Amygdala (tissue), 56 donors: ENCODE results near the gene SESN1.
"Not testable (repeated sequence)": the region's sequence is repeated elsewhere in the genome, so short reads cannot be mapped to it uniquely, and the experiment has no call there.

Experiments
- DNase-seq, 56 donors: peaks; one replicate each; lab custom pipeline; 2025; lab: John Stamatoyannopoulos, UW

SESN1 gene

GRCh38 chr6:109094416-109095035 is at the start of gene SESN1:
Gene SESN1, minus strand, starts transcription at chr6:109094846. Its CDS starts 773 bp downstream, at chr6:109094073.
- DNase-seq: peak in 55 of 56 donors; percentile 50 to 95 (median 84)

- no peak for DNase-seq
These were observed 48.5 kb upstream of the SESN1 start for GRCh38 chr6:109143191-109143590.

GRCh38 chr6:109142067-109142466 is 47.4 kb upstream of the SESN1 start:
- DNase-seq: not testable (repeated sequence)

GRCh38 chr6:109139109-109139508 is 44.5 kb upstream of the SESN1 start:
- DNase-seq: no peak

- DNase-seq: not testable (repeated sequence)
These were observed 41.9 kb upstream of the SESN1 start for GRCh38 chr6:109136530-109136929.

GRCh38 chr6:109136039-109136438 is 41.4 kb upstream of the SESN1 start:
- not testable (repeated sequence) for DNase-seq

- DNase-seq: not testable (repeated sequence)
These were observed 41.0 kb upstream of the SESN1 start for GRCh38 chr6:109135600-109135999.

GRCh38 chr6:109130065-109130464 is 35.4 kb upstream of the SESN1 start:
- DNase-seq: no peak

- DNase-seq: no peak
These were observed 30.9 kb upstream of the SESN1 start for GRCh38 chr6:109125504-109125903.

- no peak for DNase-seq
These were observed 29.6 kb upstream of the SESN1 start for GRCh38 chr6:109124219-109124618.

GRCh38 chr6:109121411-109121810 is 26.8 kb upstream of the SESN1 start:
- no peak for DNase-seq

GRCh38 chr6:109118871-109119354 is 24.3 kb upstream of the SESN1 start:
- no peak for DNase-seq

- DNase-seq: no peak
These were observed 23.7 kb upstream of the SESN1 start for GRCh38 chr6:109118337-109118736.

- DNase-seq: no peak
These were observed 22.8 kb upstream of the SESN1 start for GRCh38 chr6:109117346-109118035.

- DNase-seq: not testable (repeated sequence)
These were observed 18.0 kb upstream of the SESN1 start for GRCh38 chr6:109112663-109113062.

- not testable (repeated sequence) for DNase-seq
These were observed 15.0 kb upstream of the SESN1 start for GRCh38 chr6:109109663-109110062.

- no peak for DNase-seq
These were observed 11.0 kb upstream of the SESN1 start for GRCh38 chr6:109105681-109106080.

- no peak for DNase-seq
These were observed 9.9 kb upstream of the SESN1 start for GRCh38 chr6:109104512-109104911.

GRCh38 chr6:109103942-109104341 is 9.3 kb upstream of the SESN1 start:
- DNase-seq: no peak

GRCh38 chr6:109102762-109103161 is 8.1 kb upstream of the SESN1 start:
- no peak for DNase-seq

GRCh38 chr6:109097661-109098060 is 3.0 kb upstream of the SESN1 start:
- DNase-seq: no peak

GRCh38 chr6:109096208-109096607 is 1.6 kb upstream of the SESN1 start:
- DNase-seq: no peak
